ENCODE results near the gene NSUN3.
"Not testable (repeated sequence)": the region's sequence is repeated elsewhere in the genome, so short reads cannot be mapped to it uniquely, and the experiment has no call there.

NSUN3 gene

DNA sequence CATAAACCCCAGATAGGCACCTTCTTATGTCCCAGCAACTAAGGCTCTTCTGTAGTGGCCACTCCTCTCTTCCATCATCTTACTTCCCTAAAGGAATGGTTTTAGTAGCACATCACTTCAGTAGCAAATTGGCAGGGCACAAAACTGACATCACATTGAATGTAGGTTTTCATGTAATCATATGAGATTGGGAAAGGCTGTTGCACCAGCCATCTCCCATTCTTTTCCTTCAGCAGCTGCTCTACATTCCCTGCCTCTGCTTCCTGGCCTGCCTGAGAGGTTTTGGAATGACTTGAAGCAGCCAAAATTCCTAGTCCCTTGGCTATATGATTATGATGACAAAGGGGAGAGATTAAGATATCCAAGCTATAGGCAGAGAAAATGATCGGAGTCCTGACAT is 36.5 kb downstream of the NSUN3 start:
- Histone ChIP-seq H3K4me2 (ENCODE audit: low read length) (no peak overlapping the region), H3K4me1 (ENCODE audit: control insufficient read depth, insufficient read depth, low read length) (no peaks in the 10 kb centered on the region), H3K9me3 (replicated peaks; ENCODE audit: low read length) (no peaks in the 10 kb centered on the region), H3K27me3 (ENCODE audit: control insufficient read depth, insufficient read depth, low read length) (no peaks in the 10 kb centered on the region), H3K9ac (ENCODE audit: low read depth, low read length) (no peak overlapping the region), H3K36me3 (ENCODE audit: insufficient read depth, low read length) (peaks cover 26% of the 10 kb centered on the region), H3K4me3 (ENCODE audit: low read length) (no peak overlapping the region)

DNA sequence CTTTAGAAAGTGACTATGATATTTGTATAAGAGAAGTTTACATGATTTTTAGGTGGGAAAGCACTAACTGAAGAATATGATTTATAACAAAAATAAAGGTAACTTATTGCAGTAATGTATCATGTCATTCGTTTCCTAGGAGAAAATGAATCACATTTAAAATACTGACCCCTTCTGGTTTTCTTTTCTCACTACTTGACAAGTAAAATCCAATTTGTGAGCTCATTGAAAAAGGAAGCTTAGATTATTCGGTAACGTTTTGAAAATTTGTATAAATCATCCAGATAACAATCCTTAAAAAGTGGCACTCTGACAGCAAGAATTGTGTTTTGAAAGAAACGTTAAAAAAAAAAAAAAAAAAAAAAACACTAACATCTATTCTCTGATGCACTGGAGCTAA is 39.0 kb downstream of the NSUN3 start:
- H3K36me3 ChIP-seq (ENCODE audit: insufficient read depth, low read length), result peaks cover 18% of the 10 kb centered on the region

DNA sequence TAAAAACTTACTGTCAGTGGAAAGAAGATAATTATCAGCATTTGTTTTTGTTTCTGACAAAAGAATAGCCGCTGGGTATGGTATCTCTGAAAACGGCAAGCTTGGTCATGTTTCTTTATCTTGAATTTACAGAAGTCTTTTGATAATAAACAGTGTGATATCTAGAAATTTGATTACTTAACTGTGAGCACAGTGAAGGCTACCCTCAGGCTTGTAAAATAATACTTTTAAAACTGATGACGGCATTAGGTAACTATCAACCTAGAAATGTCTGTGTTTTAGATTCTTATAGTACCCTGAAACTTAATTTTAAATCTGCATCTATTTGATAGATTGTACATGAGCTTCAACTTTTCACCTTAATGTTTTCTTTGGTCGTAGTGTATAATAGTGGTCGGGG is 43.4 kb downstream of the NSUN3 start:
- Histone ChIP-seq H3K36me3 (ENCODE audit: insufficient read depth, low read length) (peaks cover 12% of the 10 kb centered on the region), H3K4me1 (ENCODE audit: control insufficient read depth, insufficient read depth, low read length) (no peaks in the 10 kb centered on the region), H3K4me2 (ENCODE audit: low read length) (no peak overlapping the region), H3K9ac (ENCODE audit: low read depth, low read length) (no peak overlapping the region), H3K9me3 (replicated peaks; ENCODE audit: low read length) (no peaks in the 10 kb centered on the region), H3K4me3 (ENCODE audit: low read length) (no peak overlapping the region), H3K27me3 (ENCODE audit: control insufficient read depth, insufficient read depth, low read length) (no peaks in the 10 kb centered on the region)

More for the DNA sequence above, 39.0 kb downstream of the NSUN3 start:
- no peak overlapping the region for H3K4me3 ChIP-seq (ENCODE audit: low read length)
- no peaks in the 10 kb centered on the region for H3K4me1 ChIP-seq (ENCODE audit: control insufficient read depth, insufficient read depth, low read length)
- H3K9ac ChIP-seq (ENCODE audit: low read depth, low read length), result no peak overlapping the region
- H3K9me3 ChIP-seq (replicated peaks; ENCODE audit: low read length), result no peaks in the 10 kb centered on the region
- H3K4me2 ChIP-seq (ENCODE audit: low read length), result no peak overlapping the region
- no peaks in the 10 kb centered on the region for H3K27me3 ChIP-seq (ENCODE audit: control insufficient read depth, insufficient read depth, low read length)

DNA sequence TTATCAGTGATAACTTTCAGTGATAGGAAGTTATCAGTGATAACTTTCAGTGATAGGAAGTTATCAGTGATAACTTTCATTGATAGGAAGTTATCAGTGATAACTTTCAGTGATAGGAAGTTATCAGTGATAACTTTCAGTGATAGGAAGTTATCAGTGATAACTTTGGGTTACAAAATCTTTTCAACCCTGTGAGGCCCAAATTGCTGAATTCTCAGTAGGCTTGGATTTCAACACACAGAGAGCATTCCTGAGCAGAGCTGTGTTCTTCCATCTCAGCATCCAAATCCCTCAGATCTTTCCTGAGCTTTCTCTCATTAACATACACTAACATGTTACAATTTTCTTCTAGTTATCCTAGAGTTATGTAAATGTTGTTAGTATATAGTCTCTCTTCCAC is 47.4 kb downstream of the NSUN3 start:
- H3K4me2 ChIP-seq (ENCODE audit: low read length); H3K4me1 ChIP-seq (ENCODE audit: control insufficient read depth, insufficient read depth, low read length); H3K4me3 ChIP-seq (ENCODE audit: low read length); H3K9me3 ChIP-seq (replicated peaks; ENCODE audit: low read length); H3K9ac ChIP-seq (ENCODE audit: low read depth, low read length); H3K27me3 ChIP-seq (ENCODE audit: control insufficient read depth, insufficient read depth, low read length): not testable (repeated sequence)
- peaks cover 10% of the 10 kb centered on the region for H3K36me3 ChIP-seq (ENCODE audit: insufficient read depth, low read length)

DNA sequence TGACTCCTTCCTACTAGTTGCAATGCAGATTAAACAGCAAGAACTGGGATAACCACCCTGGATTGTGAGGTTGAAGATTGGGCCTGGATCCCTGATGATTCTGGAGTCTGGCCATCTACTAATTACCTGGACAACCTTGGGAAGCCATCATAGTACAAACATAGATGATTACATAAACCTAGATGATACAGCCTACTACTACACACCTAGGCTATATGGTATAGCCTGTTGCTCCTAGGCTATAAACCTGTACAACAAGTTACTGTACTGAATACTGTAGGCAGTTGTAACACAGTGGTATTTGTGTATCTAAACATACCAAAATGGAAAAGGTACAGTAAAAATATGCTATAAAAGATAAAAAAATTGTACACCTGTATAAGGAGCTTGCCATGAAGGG is 48.0 kb downstream of the NSUN3 start:
- Histone ChIP-seq H3K4me1 (ENCODE audit: control insufficient read depth, insufficient read depth, low read length) (no peaks in the 10 kb centered on the region), H3K9ac (ENCODE audit: low read depth, low read length) (no peak overlapping the region), H3K4me3 (ENCODE audit: low read length) (no peak overlapping the region), H3K4me2 (ENCODE audit: low read length) (no peak overlapping the region), H3K9me3 (replicated peaks; ENCODE audit: low read length) (no peaks in the 10 kb centered on the region), H3K36me3 (ENCODE audit: insufficient read depth, low read length) (peaks cover 10% of the 10 kb centered on the region), H3K27me3 (ENCODE audit: control insufficient read depth, insufficient read depth, low read length) (no peaks in the 10 kb centered on the region)

DNA sequence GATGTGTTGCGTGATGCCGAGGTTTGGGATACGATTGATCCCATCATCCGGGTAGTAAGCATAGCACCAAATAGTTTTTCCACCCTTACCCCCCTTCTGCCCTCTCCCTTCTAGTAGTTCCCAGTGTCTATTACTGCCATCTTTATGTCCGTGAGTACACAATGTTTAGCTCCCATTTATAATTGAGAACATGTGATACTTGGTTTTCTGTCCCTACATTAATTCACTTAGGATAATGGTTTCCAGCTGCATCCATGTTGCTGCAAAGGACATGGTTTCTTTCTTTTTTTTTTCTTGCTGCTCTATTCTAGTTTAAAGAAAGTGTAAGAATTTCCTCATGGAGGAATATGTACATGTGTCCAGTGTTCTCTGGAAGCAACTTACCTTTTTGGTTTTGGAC is 51.8 kb downstream of the NSUN3 start:
- Histone ChIP-seq H3K36me3 (ENCODE audit: insufficient read depth, low read length) (peaks cover 10% of the 10 kb centered on the region), H3K4me2 (ENCODE audit: low read length) (no peak overlapping the region), H3K4me1 (ENCODE audit: control insufficient read depth, insufficient read depth, low read length) (no peaks in the 10 kb centered on the region), H3K4me3 (ENCODE audit: low read length) (no peak overlapping the region), H3K9me3 (replicated peaks; ENCODE audit: low read length) (no peaks in the 10 kb centered on the region), H3K9ac (ENCODE audit: low read depth, low read length) (no peak overlapping the region), H3K27me3 (ENCODE audit: control insufficient read depth, insufficient read depth, low read length) (no peaks in the 10 kb centered on the region)

DNA sequence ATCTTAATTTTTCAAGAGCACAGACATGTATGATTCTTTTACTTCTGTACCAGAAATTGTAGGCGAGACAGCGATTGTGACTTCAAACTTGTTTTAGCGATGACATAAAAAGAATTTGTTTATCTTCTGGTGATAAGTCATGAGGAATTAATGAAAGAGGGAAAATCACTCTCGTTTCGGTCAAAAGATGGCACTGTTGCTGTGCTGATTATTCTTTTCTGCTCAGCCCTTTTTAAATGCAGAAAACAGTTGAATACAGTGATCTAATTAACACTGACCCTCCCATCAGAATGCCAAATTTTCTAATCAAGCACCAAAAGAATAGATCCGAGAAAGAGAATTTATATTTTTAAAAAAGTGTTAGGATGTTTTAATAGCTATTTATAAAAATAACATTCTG is 52.6 kb downstream of the NSUN3 start:
- H3K36me3 ChIP-seq (ENCODE audit: insufficient read depth, low read length), result peaks cover 8% of the 10 kb centered on the region
- no peaks in the 10 kb centered on the region for H3K9me3 ChIP-seq (replicated peaks; ENCODE audit: low read length)
- no peaks in the 10 kb centered on the region for H3K4me1 ChIP-seq (ENCODE audit: control insufficient read depth, insufficient read depth, low read length)
- no peak overlapping the region for H3K4me3 ChIP-seq (ENCODE audit: low read length)
- H3K27me3 ChIP-seq (ENCODE audit: control insufficient read depth, insufficient read depth, low read length), result no peaks in the 10 kb centered on the region
- H3K4me2 ChIP-seq (ENCODE audit: low read length), result no peak overlapping the region
- no peak overlapping the region for H3K9ac ChIP-seq (ENCODE audit: low read depth, low read length)

DNA sequence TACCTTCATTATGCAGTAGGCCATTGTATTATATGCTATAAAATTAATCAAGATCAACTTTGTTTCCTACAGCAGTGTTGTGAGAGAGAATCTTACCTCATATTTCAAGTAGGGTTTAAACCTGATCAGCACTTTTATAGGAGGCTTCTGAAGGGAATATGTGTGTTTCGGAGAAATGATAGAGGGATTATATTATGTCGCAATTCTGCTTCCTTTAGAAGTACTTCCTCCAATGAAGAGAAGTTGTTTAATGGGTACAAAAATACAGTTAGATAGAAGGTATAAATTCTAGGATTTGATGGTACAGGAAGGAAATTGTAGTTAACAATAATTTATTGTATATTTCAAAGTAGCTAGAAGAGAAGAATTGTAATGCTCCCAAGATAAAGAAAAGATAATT is 54.9 kb downstream of the NSUN3 start:
- Histone ChIP-seq H3K9ac (ENCODE audit: low read depth, low read length) (no peak overlapping the region), H3K9me3 (replicated peaks; ENCODE audit: low read length) (no peaks in the 10 kb centered on the region), H3K4me1 (ENCODE audit: control insufficient read depth, insufficient read depth, low read length) (no peaks in the 10 kb centered on the region), H3K36me3 (ENCODE audit: insufficient read depth, low read length) (peaks cover 3% of the 10 kb centered on the region), H3K27me3 (ENCODE audit: control insufficient read depth, insufficient read depth, low read length) (no peaks in the 10 kb centered on the region), H3K4me2 (ENCODE audit: low read length) (no peak overlapping the region), H3K4me3 (ENCODE audit: low read length) (no peak overlapping the region)

DNA sequence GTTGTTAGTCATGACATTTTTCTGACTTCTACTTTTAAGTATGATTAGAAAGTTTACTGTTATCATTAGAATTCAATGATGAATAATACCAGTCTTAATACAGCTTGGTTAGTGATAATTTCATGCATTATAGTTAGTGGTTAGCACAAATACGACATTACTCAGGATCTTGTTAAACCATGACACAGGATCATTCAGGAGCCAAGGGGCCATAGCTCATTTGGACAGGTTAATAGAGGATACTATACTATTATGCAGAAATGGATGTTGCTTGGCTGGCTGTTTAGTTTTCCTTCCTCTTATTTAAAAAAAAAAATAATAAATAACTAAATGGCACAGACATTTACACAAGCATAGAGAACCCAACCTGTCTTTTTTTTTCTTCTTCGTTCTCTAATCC is 55.5 kb downstream of the NSUN3 start:
- Histone ChIP-seq H3K9me3 (replicated peaks; ENCODE audit: low read length) (no peaks in the 10 kb centered on the region), H3K36me3 (ENCODE audit: insufficient read depth, low read length) (peaks cover 3% of the 10 kb centered on the region), H3K27me3 (ENCODE audit: control insufficient read depth, insufficient read depth, low read length) (no peaks in the 10 kb centered on the region), H3K9ac (ENCODE audit: low read depth, low read length) (no peak overlapping the region), H3K4me3 (ENCODE audit: low read length) (no peak overlapping the region), H3K4me1 (ENCODE audit: control insufficient read depth, insufficient read depth, low read length) (no peaks in the 10 kb centered on the region), H3K4me2 (ENCODE audit: low read length) (no peak overlapping the region)

DNA sequence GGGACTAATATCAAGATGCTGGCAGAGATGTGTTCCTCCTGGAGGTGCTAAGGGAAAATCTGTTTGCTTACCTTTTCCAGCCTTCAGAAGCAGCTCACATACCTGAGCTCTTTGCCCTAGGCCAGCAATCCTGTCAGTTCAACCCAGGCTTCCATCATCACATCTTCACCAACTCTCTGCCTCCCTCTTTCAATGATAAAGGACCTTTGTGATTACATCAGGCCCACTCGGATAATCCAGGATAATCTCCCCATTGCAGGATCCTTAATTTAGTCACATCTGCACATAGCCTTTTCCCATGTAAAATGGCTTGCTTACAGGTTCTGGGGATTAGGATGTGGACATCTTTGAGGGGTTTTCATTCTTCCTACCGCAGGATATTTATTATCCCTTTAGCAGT is 58.3 kb downstream of the NSUN3 start:
- H3K27me3 ChIP-seq (ENCODE audit: control insufficient read depth, insufficient read depth, low read length), result no peaks in the 10 kb centered on the region
- H3K9ac ChIP-seq (ENCODE audit: low read depth, low read length), result no peak overlapping the region
- no peak overlapping the region for H3K4me3 ChIP-seq (ENCODE audit: low read length)
- no peak overlapping the region for H3K4me2 ChIP-seq (ENCODE audit: low read length)
- no peaks in the 10 kb centered on the region for H3K9me3 ChIP-seq (replicated peaks; ENCODE audit: low read length)
- peaks cover 2% of the 10 kb centered on the region for H3K36me3 ChIP-seq (ENCODE audit: insufficient read depth, low read length)
- no peaks in the 10 kb centered on the region for H3K4me1 ChIP-seq (ENCODE audit: control insufficient read depth, insufficient read depth, low read length)

DNA sequence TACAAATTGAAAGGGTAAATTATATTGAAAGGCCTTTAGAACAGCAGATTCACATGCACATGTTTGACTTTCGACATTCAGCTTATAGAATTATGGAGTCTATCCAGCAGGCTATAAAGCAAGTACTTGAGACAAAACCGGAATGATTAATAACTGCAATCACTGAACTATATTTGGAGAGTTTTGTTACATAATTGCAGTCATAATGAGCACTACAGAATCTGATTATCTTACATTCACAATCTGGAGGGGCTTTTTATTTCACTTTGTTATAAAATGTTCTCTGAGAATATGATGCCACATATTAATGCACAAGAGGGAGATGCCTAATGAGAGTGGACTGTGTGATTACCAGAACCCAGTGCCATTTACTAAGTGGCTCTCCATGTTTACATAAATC is 64.3 kb downstream of the NSUN3 start:
- H3K27me3 ChIP-seq (ENCODE audit: control insufficient read depth, insufficient read depth, low read length), result no peaks in the 10 kb centered on the region
- no peaks in the 10 kb centered on the region for H3K4me1 ChIP-seq (ENCODE audit: control insufficient read depth, insufficient read depth, low read length)
- no peak overlapping the region for H3K4me2 ChIP-seq (ENCODE audit: low read length)
- H3K36me3 ChIP-seq (ENCODE audit: insufficient read depth, low read length), result peaks cover 4% of the 10 kb centered on the region
- no peak overlapping the region for H3K4me3 ChIP-seq (ENCODE audit: low read length)
- no peak overlapping the region for H3K9ac ChIP-seq (ENCODE audit: low read depth, low read length)
- no peaks in the 10 kb centered on the region for H3K9me3 ChIP-seq (replicated peaks; ENCODE audit: low read length)

DNA sequence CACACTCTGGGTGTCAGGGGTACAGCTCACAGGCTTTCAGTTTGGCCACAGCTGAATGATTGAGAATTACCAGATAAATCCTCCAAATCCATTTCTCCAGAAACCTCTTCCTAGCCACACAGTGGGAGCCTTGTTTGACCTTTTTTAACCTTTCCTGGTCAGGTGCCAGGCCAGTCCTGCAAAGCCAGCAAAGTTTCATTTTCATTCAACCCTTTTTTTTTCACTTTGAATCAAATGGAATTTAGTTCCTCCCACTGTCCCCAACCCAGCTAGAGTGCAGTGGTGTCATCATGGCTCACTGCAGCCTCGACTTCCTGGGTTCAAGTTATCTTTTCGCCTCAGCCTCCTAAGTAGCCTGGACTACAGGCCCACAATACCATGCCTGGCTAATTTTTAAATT is 67.8 kb downstream of the NSUN3 start:
- Histone ChIP-seq H3K36me3 (ENCODE audit: insufficient read depth, low read length) (peaks cover 4% of the 10 kb centered on the region), H3K4me2 (ENCODE audit: low read length) (no peak overlapping the region), H3K4me3 (ENCODE audit: low read length) (no peak overlapping the region), H3K9me3 (replicated peaks; ENCODE audit: low read length) (no peaks in the 10 kb centered on the region), H3K27me3 (ENCODE audit: control insufficient read depth, insufficient read depth, low read length) (no peaks in the 10 kb centered on the region), H3K4me1 (ENCODE audit: control insufficient read depth, insufficient read depth, low read length) (no peaks in the 10 kb centered on the region), H3K9ac (ENCODE audit: low read depth, low read length) (no peak overlapping the region)

Measured in skeletal muscle satellite cell (primary cell).